Hindlimb muscle (tissue), 1 donor: Measurements from ENCODE around the gene THADA. TPM values are rescaled to one million over a fixed set of nuclear protein-coding genes. Genes with fewer than 3 reads are reported as not detected.
A peak's percentile ranks its signal among the peaks of the same experiment; 100 is the strongest.

Experiments used
- DNase-seq: peaks from one replicate; pipeline ENCODE4 v3.0.0-alpha.2; 2013
- polyA plus RNA-seq: library from polyadenylated mRNA; unstranded; fragments of 120-200 nt; gene quantifications from one replicate; pipeline ENCODE4 v1.2.1, GENCODE V29; 2013; ENCODE audit not compliant: insufficient read length

Gene THADA
- polyA plus RNA-seq, 1 donor = 22.3 TPM

DNA sequence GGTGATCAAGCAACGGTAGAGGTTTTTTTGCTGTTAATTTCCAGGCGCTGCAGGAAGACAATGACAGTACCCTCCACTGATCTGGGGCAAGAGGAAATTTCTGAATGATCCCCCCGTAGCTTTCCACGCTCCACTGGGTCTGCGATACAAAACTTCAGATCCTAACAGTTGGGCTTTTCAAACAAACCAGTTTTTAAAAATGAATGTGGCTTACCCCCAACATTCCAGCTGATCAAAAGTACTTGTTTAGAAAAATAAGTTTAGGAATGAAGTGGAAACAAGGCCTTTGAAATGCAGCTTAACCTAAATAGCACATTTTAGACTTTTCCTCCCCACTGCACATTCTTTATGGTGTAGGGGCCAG, 375.1 kb downstream of the THADA start:
- DNase-seq = peak; percentile 48

DNA sequence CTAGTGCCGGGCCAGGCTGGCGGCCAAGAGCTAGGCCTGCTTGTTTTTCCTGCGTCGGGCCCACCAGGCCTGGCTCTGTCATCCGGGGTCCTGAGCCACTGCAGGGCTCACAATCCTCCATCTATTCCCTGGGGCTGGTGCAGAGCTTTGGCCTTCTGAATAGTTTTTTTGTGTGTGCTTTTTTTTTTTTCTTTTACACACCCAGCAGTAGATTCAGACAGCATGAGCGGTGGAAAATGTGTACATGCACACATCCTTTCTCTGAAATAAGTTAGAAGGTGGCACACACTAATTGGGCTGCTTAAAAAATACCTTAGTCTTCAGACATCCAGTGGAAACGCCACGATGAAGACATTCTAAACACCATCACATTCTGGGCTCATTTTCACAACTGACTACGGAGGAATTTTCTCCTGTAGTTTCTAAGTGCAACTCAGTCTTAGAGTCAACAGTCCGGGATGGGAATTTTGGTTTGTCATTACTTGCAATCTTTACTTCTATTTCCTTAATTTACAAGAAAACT, 375.5 kb downstream of the THADA start:
- no peak for DNase-seq

DNA sequence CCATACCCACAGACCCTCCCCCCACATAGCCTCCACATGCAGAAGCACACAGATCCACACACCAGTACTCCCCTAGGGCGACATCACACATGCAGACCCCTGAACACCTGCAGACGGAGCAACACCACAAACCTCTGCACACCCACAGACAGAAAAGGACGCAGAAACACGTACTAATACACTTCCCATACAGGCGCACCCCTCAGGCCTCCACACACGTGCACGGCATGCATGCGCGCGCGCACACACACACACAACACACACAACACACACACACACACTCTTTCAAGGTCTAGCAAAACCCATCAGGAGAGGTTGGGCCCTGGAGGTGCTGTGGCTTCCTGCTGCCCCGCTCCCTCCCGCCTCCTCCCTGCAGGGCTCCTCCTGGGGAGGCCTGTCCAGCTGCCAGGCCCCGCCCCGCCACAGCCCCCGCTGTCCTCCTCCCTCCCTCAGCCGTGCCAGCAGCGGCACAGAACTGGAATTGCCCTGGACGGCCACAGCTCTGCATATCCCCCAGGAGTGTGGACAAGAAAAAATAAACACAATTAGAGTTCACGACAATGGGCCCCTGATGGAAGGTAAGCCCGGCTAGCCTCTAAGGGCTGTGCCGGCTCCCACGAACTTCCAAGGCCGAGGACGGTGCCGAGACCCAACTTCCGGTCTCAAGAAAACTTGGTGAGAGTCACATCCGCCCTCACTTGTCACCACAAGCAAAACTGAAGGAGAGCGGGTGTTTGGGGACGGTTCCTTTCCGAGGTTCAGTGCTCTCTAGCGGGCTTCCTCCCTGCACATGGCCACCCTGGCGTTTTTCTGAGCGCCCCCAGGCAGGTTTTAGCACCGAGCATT, 376.2 kb downstream of the THADA start:
- peak; percentile 76 for DNase-seq

- no peak for DNase-seq
These were observed 377.0 kb downstream of the THADA start for GRCh38 chr2:43218702-43219382.

GRCh38 chr2:43218155-43218701, 377.6 kb downstream of the THADA start:
- no peak for DNase-seq

- DNase-seq = no peak
These were observed 378.3 kb downstream of the THADA start for GRCh38 chr2:43217228-43218154.

GRCh38 chr2:43216629-43217028, 379.2 kb downstream of the THADA start:
- DNase-seq = no peak

DNA sequence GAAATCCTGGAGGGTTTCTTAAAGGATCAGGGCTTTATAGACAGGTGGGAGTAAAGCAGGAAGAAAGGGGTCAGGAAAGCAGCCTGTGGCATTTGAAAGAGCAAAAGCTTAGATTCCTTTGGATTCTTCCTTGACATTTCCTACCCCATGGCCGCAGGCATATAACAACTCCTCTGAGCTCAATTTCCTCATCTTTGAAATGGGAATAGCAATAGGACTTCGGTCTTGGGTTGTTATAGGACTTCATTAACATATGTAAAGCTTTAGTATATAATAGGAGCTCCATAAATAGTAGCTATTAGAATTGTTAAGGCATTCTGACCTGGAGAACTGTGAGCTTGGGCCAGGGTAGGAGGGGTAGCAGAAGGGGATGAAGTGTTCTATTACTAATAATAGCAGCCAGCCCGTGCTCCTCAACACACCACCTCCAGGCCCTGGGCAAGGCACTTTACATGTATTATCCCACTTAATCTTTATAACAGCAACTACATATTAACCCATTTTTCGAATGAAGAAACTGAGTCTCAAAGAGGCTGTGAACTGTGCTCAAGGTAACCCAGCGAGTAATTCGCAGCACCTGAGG, 380.1 kb downstream of the THADA start:
- DNase-seq = no peak

DNA sequence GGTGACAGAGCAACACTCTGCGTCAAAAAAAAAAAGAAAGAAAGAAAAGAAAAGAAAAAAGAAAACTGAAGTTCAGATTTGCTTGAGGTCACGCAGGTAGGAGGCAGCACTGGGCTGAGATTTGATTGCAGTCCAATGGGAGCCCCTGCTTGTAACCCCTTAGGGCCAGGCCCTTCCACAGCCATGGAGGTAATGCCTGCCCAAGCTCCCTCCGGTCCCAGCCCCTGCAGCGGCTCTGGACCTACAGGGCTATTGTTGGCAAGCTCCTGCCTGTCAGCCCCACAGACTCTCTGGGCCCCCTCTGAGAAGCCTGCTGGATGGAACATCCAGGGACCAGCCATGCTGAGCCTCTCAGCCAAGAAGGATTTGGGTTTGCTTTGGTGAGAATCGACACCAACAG, 381.6 kb downstream of the THADA start:
- DNase-seq = no peak

GRCh38 chr2:43212931-43213330, 382.9 kb downstream of the THADA start:
- no peak for DNase-seq

GRCh38 chr2:43212216-43212835, 383.5 kb downstream of the THADA start:
- no peak for DNase-seq

DNA sequence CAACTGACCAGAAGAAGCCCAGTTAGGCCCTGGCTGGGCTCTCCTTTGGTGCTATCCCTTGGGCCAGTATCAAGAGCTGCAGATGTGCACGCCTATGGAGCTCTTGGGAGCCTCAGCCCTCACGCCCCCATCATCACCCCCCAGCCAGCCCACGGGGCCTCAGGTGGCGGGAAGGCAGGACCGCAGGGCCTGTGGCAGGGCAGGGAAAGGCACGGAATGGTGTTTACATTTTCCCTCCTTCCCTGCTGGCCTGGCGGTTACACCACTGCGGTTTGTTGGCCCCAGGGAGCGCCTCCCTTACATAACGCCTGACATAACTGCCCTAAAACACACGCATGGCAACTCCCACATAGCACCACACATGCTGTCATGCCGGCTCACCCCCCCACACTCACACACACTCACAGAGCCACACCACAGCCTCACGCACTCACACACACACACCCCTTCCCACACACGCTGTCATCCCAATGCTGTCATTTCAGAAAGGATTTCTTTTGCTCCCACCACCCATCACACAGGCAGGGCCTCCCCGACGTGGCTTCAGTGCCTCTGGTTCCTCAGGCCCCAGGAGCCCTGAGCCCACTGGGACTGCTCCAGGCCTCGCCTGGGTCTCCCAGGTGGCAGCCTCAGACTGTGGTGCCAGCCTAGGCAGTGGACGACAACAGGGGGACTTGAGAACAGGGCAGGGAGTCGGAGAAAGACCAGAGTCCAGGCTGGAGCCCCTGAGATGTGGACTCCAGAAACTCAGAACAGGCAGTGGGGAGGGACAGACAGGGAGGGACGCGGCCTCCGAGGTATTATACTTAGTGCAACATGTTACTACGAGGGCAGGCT, 385.2 kb downstream of the THADA start:
- DNase-seq = peak; percentile 48

DNA sequence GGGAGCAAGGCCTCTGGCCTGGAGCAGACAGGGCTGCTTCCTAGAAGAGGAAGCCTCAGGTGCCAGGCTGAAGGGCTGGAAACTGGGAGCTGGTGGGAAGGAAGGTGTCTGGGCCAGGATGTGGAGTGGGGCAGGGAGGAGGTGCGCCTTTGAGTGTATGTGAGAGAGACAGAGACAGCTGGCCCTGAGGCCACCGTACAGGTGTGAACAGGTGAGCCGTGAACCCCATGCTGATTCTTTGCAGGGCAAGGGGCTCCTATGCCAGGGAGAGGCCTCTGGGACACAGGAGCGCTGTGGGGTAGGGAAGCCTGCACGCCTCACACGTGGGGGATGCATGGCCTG, 385.7 kb downstream of the THADA start:
- DNase-seq = no peak

DNA sequence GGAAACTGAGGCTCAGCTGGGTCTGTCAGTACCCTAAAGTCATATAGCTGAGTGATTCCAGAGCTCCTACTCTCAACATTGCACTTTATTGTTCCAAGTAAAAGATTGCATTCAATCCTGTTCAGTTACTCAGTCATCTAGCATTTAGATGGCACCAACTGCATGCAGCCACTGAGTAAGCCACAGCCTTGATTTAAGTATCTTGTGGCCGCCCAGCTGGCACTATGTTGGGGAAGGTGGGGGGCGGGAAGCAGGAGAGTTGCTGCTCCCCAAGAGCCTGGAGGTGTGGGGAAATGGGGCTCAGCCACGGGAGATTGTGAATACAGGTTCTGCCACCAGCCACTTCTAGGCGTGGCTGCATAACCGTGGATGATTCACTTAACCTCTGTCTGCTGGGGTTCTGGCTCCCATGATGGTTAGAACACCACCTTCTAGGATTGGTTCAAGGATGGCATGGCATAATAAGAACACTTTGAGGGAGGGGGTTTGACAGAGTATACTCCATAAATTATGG, 386.6 kb downstream of the THADA start:
- DNase-seq = no peak

DNA sequence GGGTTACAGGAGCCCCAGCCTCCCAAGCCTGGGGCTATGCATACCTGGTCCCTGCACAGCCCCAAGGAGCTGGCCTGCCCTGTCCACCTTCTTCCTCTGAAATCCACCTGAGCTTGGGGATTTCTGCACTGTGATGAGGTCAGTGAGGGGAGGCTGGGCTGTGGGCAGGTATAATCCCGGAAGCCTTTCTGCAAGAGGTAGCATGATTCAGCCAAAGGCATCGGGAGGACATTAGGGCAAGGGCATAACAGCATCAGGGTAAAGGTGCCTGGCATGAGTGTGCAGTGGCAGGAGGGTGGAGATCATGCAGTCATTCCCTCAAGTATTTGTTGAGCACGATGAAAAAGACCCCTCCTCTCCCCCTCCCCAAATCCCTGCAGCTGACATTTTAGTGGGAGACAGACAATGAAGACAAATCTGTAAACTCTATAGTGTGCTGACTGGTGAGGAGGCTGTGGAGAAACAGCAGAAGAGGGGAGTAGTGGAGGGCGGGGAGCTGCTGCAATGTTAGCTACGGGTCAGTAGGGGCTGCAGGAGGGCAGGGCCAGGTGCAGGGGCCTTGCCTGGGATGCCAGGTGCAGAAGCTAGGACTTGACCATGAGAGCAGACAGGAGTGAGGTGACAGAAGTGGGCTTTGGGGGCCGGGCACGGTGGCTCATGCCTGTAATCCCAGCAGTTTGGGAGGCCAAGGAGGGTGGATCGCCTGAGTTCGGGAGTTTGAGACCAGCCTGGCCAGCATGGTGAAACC, 388.1 kb downstream of the THADA start:
- no peak for DNase-seq

DNA sequence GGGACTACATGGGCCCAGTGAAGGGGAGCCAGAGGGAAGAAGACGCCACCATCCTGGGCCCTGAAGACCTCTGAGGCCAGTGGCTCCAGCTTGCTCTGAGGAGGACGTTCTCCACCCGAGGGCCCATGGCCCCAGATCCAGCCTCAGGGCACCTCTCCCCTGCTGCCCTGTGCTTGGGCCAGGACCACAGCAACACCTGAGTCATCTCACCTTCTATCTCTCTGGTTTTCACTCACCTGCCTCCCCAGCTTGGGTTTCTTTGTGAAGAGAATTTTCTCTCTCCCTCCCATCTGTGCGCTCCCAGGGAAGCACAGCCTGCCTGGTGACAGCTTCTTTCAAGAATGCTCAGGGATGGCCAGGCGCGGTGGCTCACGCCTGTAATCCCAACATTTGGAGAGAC, 389.2 kb downstream of the THADA start:
- no peak for DNase-seq

- DNase-seq = no peak
These were observed 392.5 kb downstream of the THADA start for GRCh38 chr2:43203373-43203772.

DNA sequence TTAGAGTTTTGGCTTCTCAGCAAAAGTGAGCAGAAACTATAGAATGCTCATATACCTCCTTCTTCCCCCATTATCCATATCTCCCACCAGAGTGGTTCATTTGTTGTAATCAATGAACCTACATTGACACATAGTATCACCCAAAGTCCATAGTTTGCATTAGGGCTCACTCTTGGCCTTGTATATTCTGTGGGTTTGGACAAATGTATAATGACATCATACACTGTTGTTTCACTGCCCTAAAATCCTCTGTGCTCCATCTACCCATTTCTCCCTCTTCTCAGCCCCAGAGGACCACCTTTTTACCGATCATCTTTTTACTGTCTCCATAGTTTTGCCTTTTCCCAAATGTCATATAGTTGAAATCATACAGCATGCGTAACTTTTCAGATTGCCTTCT, 393.5 kb downstream of the THADA start:
- DNase-seq = no peak

GRCh38 chr2:43201497-43201896, 394.3 kb downstream of the THADA start:
- DNase-seq = no peak

GRCh38 chr2:43201016-43201415, 394.8 kb downstream of the THADA start:
- no peak for DNase-seq
